BLaER1 (cell line): Measurements from ENCODE around the gene H6PD.

Experiments used
- H3K27ac ChIP-seq: shearing (Covaris generic); formaldehyde crosslinking; 2 replicates; pipeline ENCODE4 v1.8.1; 2022
- H3K27me3 ChIP-seq: shearing (Covaris generic); formaldehyde crosslinking; 2 replicates; pipeline ENCODE4 v1.8.1; 2022
- H3K36me3 ChIP-seq: shearing (Covaris generic); formaldehyde crosslinking; 2 replicates; pipeline ENCODE4 v1.8.1; 2022
- H3K4me1 ChIP-seq: shearing (Covaris generic); formaldehyde crosslinking; 2 replicates; pipeline ENCODE4 v1.8.1; 2022
- H3K4me2 ChIP-seq: shearing (Covaris generic); formaldehyde crosslinking; 2 replicates; pipeline ENCODE4 v1.8.1; 2022
- H3K4me3 ChIP-seq: shearing (Covaris generic); formaldehyde crosslinking; 2 replicates; pipeline ENCODE4 v1.8.1; 2022
- H3K9ac ChIP-seq: shearing (Covaris generic); formaldehyde crosslinking; 2 replicates; pipeline ENCODE4 v1.8.1; 2022
- H3K9me3 ChIP-seq: shearing (Covaris generic); formaldehyde crosslinking; 2 replicates; pipeline ENCODE4 v1.8.1; 2022
- H4K20me1 ChIP-seq: shearing (Covaris generic); formaldehyde crosslinking; 2 replicates; pipeline ENCODE4 v1.8.1; 2022
- Cebpa-rat ChIP-seq: shearing (Covaris generic); IDR thresholded peaks from 2 replicates; pipeline ENCODE4 v1.8.1; 2022

The H6PD gene

DNA sequence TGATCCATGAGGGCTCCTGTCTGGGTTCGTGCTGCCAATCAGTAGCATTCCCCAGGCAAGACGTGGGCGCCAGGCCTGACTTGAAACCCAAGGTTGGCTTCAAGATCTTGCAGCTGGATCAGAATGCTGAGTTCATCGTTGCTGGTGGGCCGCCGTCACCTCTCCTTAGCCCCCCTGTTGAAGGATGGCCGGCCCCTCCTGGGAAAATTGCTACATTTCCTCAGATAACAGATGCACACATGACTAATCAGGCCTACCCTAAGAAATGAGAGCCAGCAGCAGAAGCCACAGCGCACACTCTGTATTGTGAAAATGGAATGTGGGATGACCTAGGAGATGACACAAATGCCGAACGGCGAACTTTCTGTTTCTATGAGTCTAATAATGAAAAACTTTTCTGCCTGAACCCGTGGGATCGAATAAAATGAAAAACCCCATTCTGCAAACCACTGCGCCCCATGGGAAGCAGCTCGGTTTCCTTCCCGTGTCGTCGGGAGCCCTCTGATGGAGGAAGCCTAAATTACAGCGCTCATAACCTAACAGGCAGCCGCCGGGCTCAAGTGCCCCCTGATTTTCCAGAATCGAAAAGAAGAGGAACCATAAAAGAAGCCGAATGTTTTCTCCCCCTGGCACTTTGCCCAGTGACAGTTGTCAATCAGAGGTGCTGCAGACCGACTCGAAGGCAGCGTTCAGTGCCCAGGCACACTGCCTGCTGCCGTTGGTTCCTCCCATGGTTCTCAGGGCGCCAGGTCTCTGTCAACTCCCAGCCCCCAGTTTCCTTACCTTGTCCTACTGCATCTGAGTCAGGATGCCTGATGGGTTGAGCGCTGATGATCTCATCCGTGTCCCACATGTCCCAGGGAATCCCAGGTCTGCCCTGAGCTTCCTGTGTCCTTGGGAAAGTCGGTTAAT is 38.2 kb upstream of the H6PD start:
- H3K4me3 ChIP-seq, result peak overlapping the region; percentile 40
- H3K9me3 ChIP-seq, result no peaks in the 10 kb centered on the region
- peak overlapping the region; percentile 5; the same call in 1 of the 2 replicates for H3K9ac ChIP-seq
- peak overlapping the region; percentile 87 for H3K4me2 ChIP-seq
- H4K20me1 ChIP-seq, result peaks cover 19% of the 10 kb centered on the region; the same call in 1 of the 2 replicates
- peaks cover 36% of the 10 kb centered on the region for H3K27me3 ChIP-seq
- no peaks in the 10 kb centered on the region for H3K36me3 ChIP-seq
- peak overlapping the region; percentile 37; the same call in 1 of the 2 replicates for H3K27ac ChIP-seq
- peaks cover 68% of the 10 kb centered on the region for H3K4me1 ChIP-seq
- TF ChIP-seq Cebpa-rat, result peak; percentile 16; the same call in 1 of the 2 replicates

DNA sequence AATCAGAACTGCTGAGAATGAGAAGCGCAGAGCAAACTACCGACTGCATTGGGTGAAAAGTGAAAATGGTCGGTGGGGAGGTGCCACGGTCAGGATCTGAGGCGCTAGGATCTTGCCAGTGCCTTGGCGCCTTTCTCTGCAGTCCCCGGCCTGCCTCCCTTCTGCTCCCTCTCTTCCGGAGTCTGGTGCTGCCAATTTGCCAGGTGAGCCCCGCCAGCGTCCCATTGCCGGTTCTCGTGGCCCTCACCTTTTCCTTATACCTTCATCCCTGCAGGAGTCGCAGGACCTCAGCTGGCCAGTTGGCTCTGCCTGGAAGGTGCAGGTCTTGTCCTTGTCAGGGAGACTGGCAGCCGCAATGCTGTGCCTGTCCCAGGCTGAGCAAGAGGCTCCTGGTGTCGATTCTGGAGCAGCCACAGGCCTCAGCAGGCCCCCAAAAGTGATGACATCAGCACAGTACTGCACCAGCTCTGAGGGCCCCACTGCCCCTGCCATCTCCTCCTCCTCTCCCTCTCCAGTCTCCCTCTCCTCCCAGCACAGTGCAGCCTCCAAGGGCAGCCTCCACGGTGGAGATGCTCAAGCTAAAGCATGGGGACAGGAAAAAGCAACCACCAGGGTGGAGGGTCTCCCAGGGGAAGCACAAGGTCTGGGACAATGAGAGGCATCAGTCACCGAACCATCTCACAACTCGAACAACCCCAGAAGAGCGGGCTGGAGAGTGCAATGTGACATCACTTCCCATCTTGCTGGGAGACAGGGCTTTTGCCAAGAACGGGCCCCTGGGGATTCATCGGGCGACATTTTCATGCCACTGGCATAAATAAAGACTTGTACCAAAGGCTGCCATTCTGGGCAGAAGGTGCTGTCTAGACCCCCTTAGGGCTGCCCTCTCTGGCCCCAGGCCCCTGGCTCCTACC is 37.1 kb upstream of the H6PD start:
- H3K9ac ChIP-seq, result no peak overlapping the region
- H4K20me1 ChIP-seq, result peaks cover 27% of the 10 kb centered on the region
- no peak overlapping the region for H3K4me3 ChIP-seq
- peak overlapping the region; percentile 87 for H3K4me2 ChIP-seq
- no peaks in the 10 kb centered on the region for H3K9me3 ChIP-seq
- no peak overlapping the region for H3K27ac ChIP-seq
- H3K27me3 ChIP-seq, result peaks cover 46% of the 10 kb centered on the region
- no peak for TF ChIP-seq Cebpa-rat
- peaks cover 62% of the 10 kb centered on the region for H3K4me1 ChIP-seq
- no peaks in the 10 kb centered on the region for H3K36me3 ChIP-seq

DNA sequence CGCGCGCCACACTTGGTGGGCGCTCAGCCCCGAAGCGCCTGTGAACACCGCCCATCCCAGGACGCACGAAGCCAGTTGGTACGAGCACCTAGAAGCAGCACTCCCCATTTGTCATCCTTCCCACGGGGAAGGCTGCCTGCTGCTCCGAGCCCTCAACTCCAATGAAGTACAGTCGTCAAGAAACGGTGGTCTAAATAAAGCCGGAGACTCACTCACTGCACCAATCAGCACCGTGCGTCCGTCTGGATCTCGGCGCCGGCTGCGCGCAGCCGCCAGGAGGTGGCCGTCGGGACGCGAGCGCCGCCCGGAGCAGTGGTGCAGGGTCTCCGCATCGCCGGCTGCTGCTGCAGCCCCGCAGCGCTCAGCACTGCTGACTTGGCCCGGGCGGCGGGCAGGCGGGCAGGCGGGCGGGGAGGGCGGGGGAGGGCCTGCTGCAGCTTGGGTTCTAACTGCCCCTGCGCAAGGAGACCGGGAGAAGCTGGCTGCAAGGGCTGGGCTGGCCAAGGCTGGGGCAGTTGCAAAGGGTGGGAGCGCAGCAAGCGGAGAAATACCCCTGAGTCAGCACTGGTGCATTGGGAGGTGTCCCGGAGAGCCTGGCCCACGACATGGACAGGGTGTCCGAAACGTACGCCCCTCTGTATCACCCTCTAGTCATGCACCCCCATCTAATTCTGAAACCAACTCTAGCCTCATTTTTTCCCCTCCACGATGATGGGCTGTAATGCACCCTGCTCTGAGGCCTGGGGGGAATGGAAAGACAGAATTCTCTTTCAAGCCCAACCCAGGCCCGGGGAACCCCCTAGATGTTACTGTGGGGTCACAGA is 35.8 kb upstream of the H6PD start:
- H3K4me3 ChIP-seq, result no peak overlapping the region
- H3K27ac ChIP-seq, result no peak overlapping the region
- no peaks in the 10 kb centered on the region for H3K36me3 ChIP-seq
- peak overlapping the region; percentile 87 for H3K4me2 ChIP-seq
- no peak overlapping the region for H3K9ac ChIP-seq
- H3K27me3 ChIP-seq, result peaks cover 59% of the 10 kb centered on the region
- TF ChIP-seq Cebpa-rat, result no peak
- peaks cover 52% of the 10 kb centered on the region for H3K4me1 ChIP-seq
- peaks cover 33% of the 10 kb centered on the region for H4K20me1 ChIP-seq
- no peaks in the 10 kb centered on the region for H3K9me3 ChIP-seq

DNA sequence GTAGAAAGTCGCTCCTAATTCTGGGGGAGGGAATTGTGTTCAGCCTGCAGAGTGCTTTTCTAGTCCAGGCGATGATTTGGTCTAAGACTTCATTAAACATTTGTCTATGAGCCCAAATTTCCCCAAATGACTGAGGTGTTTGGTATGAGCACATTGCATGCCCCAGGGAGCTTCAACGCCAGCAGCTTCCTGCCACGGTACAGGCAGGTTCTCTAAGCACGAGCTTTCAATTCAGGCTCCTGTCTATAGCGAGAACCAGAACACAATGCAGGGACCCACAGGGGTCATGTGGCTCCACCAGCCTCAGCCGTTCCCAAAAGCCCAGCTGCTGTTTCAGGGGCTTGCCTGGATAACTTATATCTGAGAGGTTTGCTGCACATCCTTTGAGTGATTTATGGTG is 34.1 kb upstream of the H6PD start:
- H3K4me1 ChIP-seq, result peaks cover 51% of the 10 kb centered on the region
- H3K9me3 ChIP-seq, result no peaks in the 10 kb centered on the region
- peaks cover 33% of the 10 kb centered on the region for H4K20me1 ChIP-seq
- H3K4me3 ChIP-seq, result no peak overlapping the region
- TF ChIP-seq Cebpa-rat, result no peak
- no peak overlapping the region for H3K9ac ChIP-seq
- H3K27me3 ChIP-seq, result peaks cover 73% of the 10 kb centered on the region
- no peaks in the 10 kb centered on the region for H3K36me3 ChIP-seq
- 0 out of 2 replicates have a peak overlapping the region, but pooled peaks have one; percentile 6 for H3K4me2 ChIP-seq
- no peak overlapping the region for H3K27ac ChIP-seq

DNA sequence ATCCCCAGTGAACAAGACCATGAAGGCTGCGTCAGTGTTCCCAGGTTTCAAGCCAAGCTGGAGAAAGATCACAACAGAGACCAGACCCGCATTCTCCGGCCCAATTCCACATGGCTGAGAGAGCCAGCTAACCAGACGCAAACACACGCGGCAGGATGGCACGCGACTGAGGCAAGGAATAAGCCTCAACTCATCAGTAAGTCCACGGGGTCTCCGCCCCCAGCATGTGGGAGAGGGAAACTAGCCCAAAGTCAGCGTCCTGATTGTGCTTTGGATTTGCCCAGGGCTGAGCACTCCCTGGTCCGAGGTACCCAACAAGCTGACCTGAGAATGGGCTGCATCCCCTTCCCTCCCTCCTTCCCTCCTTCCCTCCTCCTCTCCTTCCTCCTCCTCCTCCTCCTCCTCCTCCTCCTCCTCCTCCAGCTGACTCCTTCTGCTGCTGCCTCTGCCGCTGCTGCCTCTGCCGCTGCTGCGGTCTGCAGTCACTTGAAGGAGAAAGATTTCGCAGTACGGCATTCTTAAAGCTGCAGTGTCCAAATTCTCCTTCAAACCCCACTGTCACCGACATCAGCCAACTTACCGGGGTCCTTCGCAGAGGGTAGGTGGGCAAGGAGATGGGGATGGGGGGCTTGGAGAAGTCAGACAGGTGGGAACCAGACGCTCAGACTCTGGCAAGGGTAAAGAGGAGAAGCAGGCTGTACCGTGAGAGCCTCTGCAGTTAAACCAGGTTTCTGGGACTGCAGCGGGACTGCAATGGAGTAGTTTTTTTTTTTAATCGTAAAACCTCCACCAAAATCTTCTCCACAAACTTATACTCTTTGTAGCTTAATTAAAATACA is 33.0 kb upstream of the H6PD start:
- Histone ChIP-seq H3K36me3 (no peaks in the 10 kb centered on the region), H3K27me3 (peaks cover 73% of the 10 kb centered on the region), H3K27ac (no peak overlapping the region), H3K4me1 (peaks cover 39% of the 10 kb centered on the region), H3K9ac (no peak overlapping the region), H3K4me2 (peak overlapping the region; percentile 49), H3K4me3 (no peak overlapping the region), H3K9me3 (no peaks in the 10 kb centered on the region), H4K20me1 (peaks cover 33% of the 10 kb centered on the region)
- no peak for TF ChIP-seq Cebpa-rat

DNA sequence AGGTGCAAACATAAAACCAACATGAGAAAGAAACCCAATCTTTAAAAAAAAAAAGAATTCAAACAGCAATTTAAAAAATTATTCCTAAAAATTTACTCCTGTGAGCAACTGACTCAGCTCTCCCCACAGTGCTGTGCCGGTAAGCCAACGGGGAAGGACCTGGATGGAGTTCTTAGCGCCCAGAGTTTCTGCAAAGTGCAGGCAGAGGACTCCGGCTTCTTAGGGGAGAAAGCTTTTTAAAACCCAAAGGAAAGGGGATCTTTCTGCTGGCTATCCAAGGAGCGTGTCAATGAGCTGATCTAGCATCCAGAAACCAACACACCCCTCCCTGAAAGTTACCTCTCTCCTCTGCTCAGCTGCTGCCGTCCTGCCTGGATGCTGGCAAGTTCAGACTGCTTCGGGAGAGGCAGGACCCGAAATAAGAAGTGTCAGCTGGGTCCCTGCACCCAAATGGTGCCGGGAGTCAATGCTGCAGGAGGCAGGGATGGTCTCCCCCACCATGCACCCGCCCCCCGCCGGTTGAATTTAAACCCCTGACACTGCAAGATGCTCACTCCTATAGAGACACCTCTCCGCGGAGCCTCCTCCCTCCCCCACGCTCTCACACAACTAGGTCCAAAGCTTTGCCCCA is 32.2 kb upstream of the H6PD start:
- H3K4me3 ChIP-seq, result no peak overlapping the region
- H3K9ac ChIP-seq, result no peak overlapping the region
- peaks cover 73% of the 10 kb centered on the region for H3K27me3 ChIP-seq
- no peak for TF ChIP-seq Cebpa-rat
- H3K36me3 ChIP-seq, result no peaks in the 10 kb centered on the region
- no peak overlapping the region for H3K4me2 ChIP-seq
- H3K27ac ChIP-seq, result no peak overlapping the region
- H3K4me1 ChIP-seq, result peaks cover 31% of the 10 kb centered on the region
- H4K20me1 ChIP-seq, result peaks cover 33% of the 10 kb centered on the region
- H3K9me3 ChIP-seq, result no peaks in the 10 kb centered on the region

DNA sequence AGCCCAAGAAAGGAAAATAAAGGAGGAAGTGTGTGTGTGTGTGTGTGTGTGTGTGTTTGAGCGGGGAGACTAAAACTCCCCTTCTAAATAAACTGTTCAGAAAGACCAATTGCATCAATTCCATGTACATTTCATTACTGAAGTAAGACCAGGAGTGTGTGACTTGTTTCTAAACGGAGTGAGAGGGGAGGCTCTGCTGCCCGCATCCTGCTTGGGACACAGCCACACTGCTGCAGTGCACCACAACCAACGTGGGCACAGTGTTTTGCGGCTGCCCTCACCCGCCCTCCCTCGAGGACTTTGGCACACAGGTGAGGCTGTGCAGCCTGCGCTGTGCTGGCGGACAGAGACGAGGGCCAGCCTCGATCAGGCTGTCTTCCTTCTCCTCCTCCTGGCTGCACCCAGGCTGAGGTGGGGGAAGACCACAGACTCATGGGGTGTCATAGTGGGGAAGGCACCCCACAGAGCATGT is 31.0 kb upstream of the H6PD start:
- no peaks in the 10 kb centered on the region for H3K36me3 ChIP-seq
- H3K4me3 ChIP-seq, result no peak overlapping the region
- H4K20me1 ChIP-seq, result peaks cover 33% of the 10 kb centered on the region
- no peak overlapping the region for H3K9ac ChIP-seq
- H3K27ac ChIP-seq, result no peak overlapping the region
- no peak overlapping the region for H3K4me2 ChIP-seq
- peaks cover 20% of the 10 kb centered on the region for H3K4me1 ChIP-seq
- H3K9me3 ChIP-seq, result no peaks in the 10 kb centered on the region
- TF ChIP-seq Cebpa-rat, result no peak
- peaks cover 66% of the 10 kb centered on the region for H3K27me3 ChIP-seq

DNA sequence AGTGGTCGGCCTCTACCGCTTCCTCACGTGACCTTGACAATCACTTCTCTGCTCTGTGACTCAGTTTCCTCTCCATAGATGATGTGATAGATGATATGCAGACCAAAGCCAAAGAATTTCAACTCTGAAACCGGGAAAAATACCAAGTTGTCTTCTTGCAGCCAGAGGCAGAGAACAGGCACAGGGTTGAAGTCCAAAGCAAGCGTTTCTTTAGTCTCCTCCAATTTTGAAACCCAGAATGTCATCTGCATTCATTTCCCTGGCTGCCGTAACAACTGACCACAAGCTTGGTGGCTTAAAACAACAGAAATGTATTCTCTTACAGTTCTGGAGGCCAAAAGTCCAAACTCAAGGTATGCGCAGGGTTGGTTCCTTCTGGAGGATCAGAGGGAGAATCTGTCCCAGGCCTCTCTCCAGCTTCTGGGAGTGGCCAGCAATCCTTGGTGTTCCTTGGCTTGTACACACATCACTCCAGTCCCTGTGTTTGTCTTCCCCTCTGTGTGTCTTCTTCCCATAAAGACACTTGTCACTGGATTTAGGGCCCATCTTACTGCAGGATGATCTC is 30.3 kb upstream of the H6PD start:
- Histone ChIP-seq H3K4me1 (peaks cover 19% of the 10 kb centered on the region; the same call in 1 of the 2 replicates), H3K27ac (no peak overlapping the region), H3K36me3 (no peaks in the 10 kb centered on the region), H3K9me3 (no peaks in the 10 kb centered on the region), H3K4me2 (no peak overlapping the region), H3K27me3 (peaks cover 59% of the 10 kb centered on the region), H4K20me1 (peaks cover 33% of the 10 kb centered on the region), H3K9ac (no peak overlapping the region), H3K4me3 (no peak overlapping the region)
- no peak for TF ChIP-seq Cebpa-rat
